ENCODE data around the gene XRCC4. TPM values are rescaled to one million over a fixed set of nuclear protein-coding genes. Genes with fewer than 3 reads are reported as not detected.

The XRCC4 gene
- polyA plus RNA-seq, 1 donor from 2014 or later = 22.9 TPM

- Histone ChIP-seq H3K27ac (ENCODE audit: low read length) (no peak overlapping the region), H3K9me3 (ENCODE audit: low read length) (no peaks in the 10 kb centered on the region), H3K36me3 (ENCODE audit: insufficient read depth, low read length) (no peaks in the 10 kb centered on the region), H3K27me3 (ENCODE audit: insufficient read depth, low read depth, low read length) (no peaks in the 10 kb centered on the region), H3K9ac (ENCODE audit: low read length) (no peak overlapping the region), H3F3A (ENCODE audit: insufficient read depth, low read length, poor library complexity, severe bottlenecking) (no peaks in the 10 kb centered on the region), H2AFZ (ENCODE audit: low read depth, low read length) (no peak overlapping the region), H3K9me2 (ENCODE audit: insufficient read depth, low read length) (no peaks in the 10 kb centered on the region), H3K79me2 (replicated peaks; ENCODE audit: insufficient read depth, low read length) (no peaks in the 10 kb centered on the region), H3K4me3 (ENCODE audit: low read length) (no peak overlapping the region), H3K4me2 (ENCODE audit: low read length) (no peak overlapping the region), H4K20me1 (ENCODE audit: insufficient read depth) (no peaks in the 10 kb centered on the region)
- TF ChIP-seq EZH2 (IDR thresholded peaks at IDR 0.05; ENCODE audit: borderline replicate concordance, insufficient read depth, low read length, poor library complexity, severe bottlenecking) = no peak
- no peak for TF ChIP-seq CTCF (IDR thresholded peaks at IDR 0.05; ENCODE audit: poor library complexity, severe bottlenecking)
- no peak for TF ChIP-seq EP300 (conservative IDR thresholded peaks at IDR 0.05; ENCODE audit: poor library complexity, severe bottlenecking)
- TF ChIP-seq RAD21 (conservative IDR thresholded peaks at IDR 0.05) = no peak
- TF ChIP-seq SMC3 (conservative IDR thresholded peaks at IDR 0.05; ENCODE audit: poor library complexity) = no peak
- TF ChIP-seq REST (IDR thresholded peaks at IDR 0.05; ENCODE audit: borderline replicate concordance) = no peak
- TF ChIP-seq TAF1 (IDR thresholded peaks at IDR 0.05; ENCODE audit: low read depth) = no peak
- no peak for TF ChIP-seq MXI1 (conservative IDR thresholded peaks at IDR 0.05; ENCODE audit: poor library complexity, severe bottlenecking)
- no peak for TF ChIP-seq POLR2AphosphoS5 (IDR thresholded peaks at IDR 0.05)
Observed at GRCh38 chr5:83169571-83170337, 92.4 kb downstream of the XRCC4 start.

GRCh38 chr5:83172011-83172410 is 94.7 kb downstream of the XRCC4 start:
- Histone ChIP-seq H4K20me1 (ENCODE audit: insufficient read depth) (no peaks in the 10 kb centered on the region), H3F3A (ENCODE audit: insufficient read depth, low read length, poor library complexity, severe bottlenecking) (no peaks in the 10 kb centered on the region), H3K9me3 (ENCODE audit: low read length) (no peaks in the 10 kb centered on the region), H3K4me2 (ENCODE audit: low read length) (no peak overlapping the region), H3K4me3 (ENCODE audit: low read length) (no peak overlapping the region), H3K79me2 (replicated peaks; ENCODE audit: insufficient read depth, low read length) (no peaks in the 10 kb centered on the region), H3K27me3 (ENCODE audit: insufficient read depth, low read depth, low read length) (no peaks in the 10 kb centered on the region), H3K9ac (ENCODE audit: low read length) (no peak overlapping the region), H3K36me3 (ENCODE audit: insufficient read depth, low read length) (no peaks in the 10 kb centered on the region), H3K9me2 (ENCODE audit: insufficient read depth, low read length) (no peaks in the 10 kb centered on the region), H3K27ac (ENCODE audit: low read length) (no peak overlapping the region), H2AFZ (ENCODE audit: low read depth, low read length) (no peak overlapping the region)
- no peak for TF ChIP-seq EP300 (conservative IDR thresholded peaks at IDR 0.05; ENCODE audit: poor library complexity, severe bottlenecking)
- TF ChIP-seq SMC3 (conservative IDR thresholded peaks at IDR 0.05; ENCODE audit: poor library complexity) = no peak
- no peak for TF ChIP-seq RAD21 (conservative IDR thresholded peaks at IDR 0.05)
- TF ChIP-seq REST (IDR thresholded peaks at IDR 0.05; ENCODE audit: borderline replicate concordance) = no peak
- TF ChIP-seq TAF1 (IDR thresholded peaks at IDR 0.05; ENCODE audit: low read depth) = no peak
- TF ChIP-seq POLR2AphosphoS5 (IDR thresholded peaks at IDR 0.05) = no peak
- TF ChIP-seq EZH2 (IDR thresholded peaks at IDR 0.05; ENCODE audit: borderline replicate concordance, insufficient read depth, low read length, poor library complexity, severe bottlenecking) = no peak
- no peak for TF ChIP-seq CTCF (IDR thresholded peaks at IDR 0.05; ENCODE audit: poor library complexity, severe bottlenecking)
- TF ChIP-seq MXI1 (conservative IDR thresholded peaks at IDR 0.05; ENCODE audit: poor library complexity, severe bottlenecking) = no peak
